Pancreas (tissue), 10 donors: Measurements from ENCODE around the gene PVALEF. TPM values are rescaled to one million over a fixed set of nuclear protein-coding genes. Genes with fewer than 3 reads are reported as not detected.

Experiments used
- ATAC-seq, 4 donors: fragments of 200-7000 bp; cut with Tn5 transposase; one replicate each; pipeline versions ENCODE4 v1.8.0 to v1.9.1; 2020; ENCODE audit warnings: mild to moderate bottlenecking in 4 of 4, moderate library complexity in 4 of 4
- DNase-seq, 6 donors: peaks; one replicate each; pipeline ENCODE4 v3.0.0-alpha.2; 2020
- FAIRE-seq: peaks from 2 replicates; lab custom pipeline; 2012; peaks lifted over from hg19 to GRCh38; lab: Jason Lieb, UNC
- H3K27ac ChIP-seq, 4 donors: fragments of 200-600 bp; sonication (generic); 1 replicate in 3 of 4; 2 replicates in 1 of 4; pipeline versions ENCODE4 v1.5.0 to v1.8.0; 2020
- H3K27me3 ChIP-seq, 4 donors: fragments of 200-600 bp; one replicate each; pipeline ENCODE4 v1.8.0; 2021
- H3K36me3 ChIP-seq, 3 donors: fragments of 200-600 bp; sonication (generic) in 1 of 3; one replicate each; pipeline versions ENCODE4 v1.5.0 to v1.8.0; 2020 to 2021
- H3K4me1 ChIP-seq, 3 donors: fragments of 200-600 bp; one replicate each; pipeline ENCODE4 v1.8.0; 2021
- H3K4me3 ChIP-seq, 4 donors: fragments of 200-600 bp; sonication (generic) in 2 of 4; one replicate each; pipeline versions ENCODE4 v1.5.0 to v1.8.0; 2020 to 2021
- H3K9me3 ChIP-seq, 4 donors: fragments of 200-600 bp; one replicate each; pipeline ENCODE4 v1.8.0; 2021
- CTCF ChIP-seq, 4 donors: fragments of 200-600 bp; sonication (generic) in 3 of 4; IDR thresholded peaks; one replicate each; pipeline versions ENCODE4 v1.5.0 to v1.8.0; 2021; ENCODE audit warnings: antibody characterized with exemption in 4 of 4
- WGBS, 2 donors: extraction: QIAGEN DNeasy Blood & Tissue Kit; methylation state at CpG; one replicate each; pipeline ENCODE4 v1.1.7; 2013; 5-methylcytosine and 5-hydroxymethylcytosine counted together
- intact Hi-C, 3 donors: fragments of 100-400 bp; cut with DNase I; formaldehyde crosslinking; loops; one replicate each; pipeline versions ENCODE4 v1.11.1 to v1.14.2; 2022
- polyA plus RNA-seq, 2 donors: library from polyadenylated mRNA; stranded (reverse); fragments of 200-250 nt; gene quantifications; one replicate each; pipeline ENCODE4 v1.2.3, GENCODE V29; 2013
- total RNA-seq, 6 donors: library from RNA; stranded (reverse); fragmentation: NEBNext Ultra II Directional in 4 of 6; extraction: Animal tissue kit (Norgen Biotek cat#: 25700) in 4 of 6; gene quantifications; one replicate each; pipeline versions ENCODE4 v1.2.1 to v1.2.4, GENCODE V29; 2021 to 2023
- donor health status: healthy with polysubstance abuse.
- donor health status: DM: no; HTN: no; CAD: no; lungs with moderate emphysema.
- donor health status: DM: no; HTN: no; CAD: no.
- donor health status: control.
- donor health status: control.
- donor health status: Bipolar disorder and iron deficiency.
- donor health status: DM: yes; HTN: yes; CAD: no.
- donor health status: DM: no; HTN: no; CAD: no.
- donor health status: DM: no; HTN: no; CAD: no.
- donor health status: DM: yes; HTN: yes; CAD: no.

PVALEF gene
- total and polyA plus RNA-seq, 8 donors: 0.11 to 0.51 (median 0.17) TPM; not detected in 2

- WGBS, 2 donors: 79 to 81% methylated on average over 8 of the region's 8 CpGs
Measured at GRCh38 chr17:81140018-81140417, 25.3 kb upstream of the PVALEF start.

GRCh38 chr17:81140695-81141094 lies 24.6 kb upstream of the PVALEF start:
- Histone ChIP-seq H3K27me3 (no peaks in the 10 kb centered on the region), H3K36me3 (no peaks in the 10 kb centered on the region), H3K27ac (no peak overlapping the region), H3K9me3 (no peaks in the 10 kb centered on the region), H3K4me3 (no peak overlapping the region), H3K4me1 (peaks cover 0 to 3% (median 0%) of the 10 kb centered on the region in 3 donors)
- WGBS, 2 donors: 93 to 98% methylated on average over 33 to 37 of the region's 37 CpGs
- TF ChIP-seq CTCF (IDR thresholded peaks at IDR 0.05): no peak
- no peak for DNase-seq
- no peak for ATAC-seq
- no peak for FAIRE-seq
- intact Hi-C loops: loop anchor here in 2 of 3 donors (5.0 kb wide), 3 partner anchors 52 to 397 kb away; no protein-coding TSS in a partner anchor

More at GRCh38 chr17:81140018-81140417, 25.3 kb upstream of the PVALEF start:
- no peak overlapping the region for H3K4me3 ChIP-seq
- no peak for ATAC-seq
- no peak overlapping the region for H3K27ac ChIP-seq
- intact Hi-C loops: loop anchor here in 2 of 3 donors (5.0 kb wide), 3 partner anchors 52 to 397 kb away; no protein-coding TSS in a partner anchor
- no peak for DNase-seq
- no peaks in the 10 kb centered on the region for H3K9me3 ChIP-seq
- FAIRE-seq: no peak
- TF ChIP-seq CTCF (IDR thresholded peaks at IDR 0.05): no peak
- peaks cover 0 to 3% (median 0%) of the 10 kb centered on the region in 3 donors for H3K4me1 ChIP-seq
- no peaks in the 10 kb centered on the region for H3K27me3 ChIP-seq
- H3K36me3 ChIP-seq: no peaks in the 10 kb centered on the region

- intact Hi-C loops: loop anchor here in 2 of 3 donors (5.0 kb wide), 3 partner anchors 50 to 395 kb away; no protein-coding TSS in a partner anchor
- peak in 5 of 6 donors; percentile 73 to 90 (median 82) for DNase-seq
Measured at GRCh38 chr17:81142301-81143199, 22.8 kb upstream of the PVALEF start.

GRCh38 chr17:81143200-81143527 lies 22.1 kb upstream of the PVALEF start:
- H3K4me1 ChIP-seq: peaks cover 0 to 3% (median 0%) of the 10 kb centered on the region in 3 donors
- FAIRE-seq (no peak), ATAC-seq (peak; percentile 19 to 59 (median 52)), DNase-seq (peak in 1 of 6 donors; percentile 42)
- H3K27ac ChIP-seq: no peak overlapping the region
- no peak overlapping the region for H3K4me3 ChIP-seq
- 38 to 54% methylated on average over 11 of the region's 11 CpGs for WGBS, 2 donors
- H3K9me3 ChIP-seq: no peaks in the 10 kb centered on the region
- TF ChIP-seq CTCF (IDR thresholded peaks at IDR 0.05): no peak
- H3K27me3 ChIP-seq: no peaks in the 10 kb centered on the region
- intact Hi-C loops: loop anchor here in 2 of 3 donors (5.0 kb wide), 3 partner anchors 49 to 394 kb away; no protein-coding TSS in a partner anchor
- H3K36me3 ChIP-seq: no peaks in the 10 kb centered on the region

More at GRCh38 chr17:81142301-81143199, 22.8 kb upstream of the PVALEF start:
- peak; percentile 46 to 68 (median 64) for TF ChIP-seq CTCF (IDR thresholded peaks at IDR 0.05)
- no peak for FAIRE-seq
- H3K36me3 ChIP-seq: no peaks in the 10 kb centered on the region
- peaks cover 0 to 3% (median 0%) of the 10 kb centered on the region in 3 donors for H3K4me1 ChIP-seq
- H3K4me3 ChIP-seq: no peak overlapping the region
- H3K27me3 ChIP-seq: no peaks in the 10 kb centered on the region
- H3K27ac ChIP-seq: no peak overlapping the region
- 27 to 28% methylated on average over 25 of the region's 25 CpGs for WGBS, 2 donors
- no peaks in the 10 kb centered on the region for H3K9me3 ChIP-seq
- peak; percentile 92 to 97 (median 96) for ATAC-seq
